GM19240 (cell line): ENCODE results near the gene OR13J1.
"Not testable (repeated sequence)": the region's sequence is repeated elsewhere in the genome, so short reads cannot be mapped to it uniquely, and the experiment has no call there.

Source experiments
- DNase-seq: peaks from one replicate; pipeline ENCODE4 v3.0.0; 2011; ENCODE audit warnings: low spot score; ENCODE audit not compliant: insufficient read length

Gene OR13J1

GRCh38 chr9:35905051-35905781, 35.0 kb upstream of the OR13J1 start:
- no peak for DNase-seq

- no peak for DNase-seq
These were observed 34.1 kb upstream of the OR13J1 start for GRCh38 chr9:35904338-35904737.

GRCh38 chr9:35903049-35903448, 32.8 kb upstream of the OR13J1 start:
- DNase-seq, result peak; percentile 43

- DNase-seq, result no peak
These were observed 28.8 kb upstream of the OR13J1 start for GRCh38 chr9:35899021-35899420.

GRCh38 chr9:35898337-35898736, 28.1 kb upstream of the OR13J1 start:
- no peak for DNase-seq

GRCh38 chr9:35897376-35898099, 27.3 kb upstream of the OR13J1 start:
- DNase-seq, result not testable (repeated sequence)

GRCh38 chr9:35896570-35896969, 26.4 kb upstream of the OR13J1 start:
- DNase-seq, result no peak

- DNase-seq, result no peak
These were observed 21.9 kb upstream of the OR13J1 start for GRCh38 chr9:35892051-35892450.

GRCh38 chr9:35891646-35892045, 21.4 kb upstream of the OR13J1 start:
- DNase-seq, result no peak

GRCh38 chr9:35884908-35885307, 14.7 kb upstream of the OR13J1 start:
- DNase-seq, result not testable (repeated sequence)

GRCh38 chr9:35882996-35883395, 12.8 kb upstream of the OR13J1 start:
- DNase-seq, result no peak

GRCh38 chr9:35882263-35882848, 12.2 kb upstream of the OR13J1 start:
- peak; percentile 57 for DNase-seq

- DNase-seq, result no peak
These were observed 2.3 kb upstream of the OR13J1 start for GRCh38 chr9:35872505-35872904.

GRCh38 chr9:35871545-35871944, 1.3 kb upstream of the OR13J1 start:
- no peak for DNase-seq

- no peak for DNase-seq
These were observed 482 bp downstream of the OR13J1 start for GRCh38 chr9:35869621-35870216.

GRCh38 chr9:35868933-35869332, 1.3 kb downstream of the OR13J1 start:
- no peak for DNase-seq

GRCh38 chr9:35867538-35867937, 2.7 kb downstream of the OR13J1 start:
- no peak for DNase-seq

GRCh38 chr9:35864695-35865255, 5.4 kb downstream of the OR13J1 start:
- DNase-seq, result no peak

- no peak for DNase-seq
These were observed 6.6 kb downstream of the OR13J1 start for GRCh38 chr9:35863583-35863982.

- DNase-seq, result no peak
These were observed 7.9 kb downstream of the OR13J1 start for GRCh38 chr9:35862328-35862727.

GRCh38 chr9:35861161-35861897, 8.9 kb downstream of the OR13J1 start:
- no peak for DNase-seq
